G401.6 (cell line): ENCODE data around the gene FAM72B.
"Not testable (repeated sequence)": the region's sequence is repeated elsewhere in the genome, so short reads cannot be mapped to it uniquely, and the experiment has no call there.

Experiments used
- FAIRE-seq: peaks from 2 replicates; lab custom pipeline; 2012; peaks lifted over from hg19 to GRCh38; lab: Jason Lieb, UNC

The FAM72B gene

DNA sequence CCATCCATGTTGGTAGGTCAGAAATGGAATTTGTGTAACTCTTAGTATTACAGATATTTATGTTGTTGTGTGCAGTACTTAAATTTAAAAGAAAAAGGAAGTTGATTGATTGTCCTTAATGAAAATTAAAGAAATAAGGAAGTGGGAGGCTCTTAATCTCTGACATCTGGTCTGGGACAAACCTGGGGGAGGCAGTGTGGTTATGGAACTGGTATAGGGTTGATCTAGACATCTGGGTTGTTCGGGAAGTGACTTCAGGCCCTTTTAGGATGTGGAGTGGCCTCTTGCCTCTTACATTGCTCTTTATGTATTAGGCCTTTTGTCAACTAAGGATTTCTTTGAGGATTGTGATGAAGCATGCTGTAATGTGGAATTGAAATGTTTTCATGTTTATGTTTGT is 16.1 kb upstream of the FAM72B start:
- FAIRE-seq = not testable (repeated sequence)

DNA sequence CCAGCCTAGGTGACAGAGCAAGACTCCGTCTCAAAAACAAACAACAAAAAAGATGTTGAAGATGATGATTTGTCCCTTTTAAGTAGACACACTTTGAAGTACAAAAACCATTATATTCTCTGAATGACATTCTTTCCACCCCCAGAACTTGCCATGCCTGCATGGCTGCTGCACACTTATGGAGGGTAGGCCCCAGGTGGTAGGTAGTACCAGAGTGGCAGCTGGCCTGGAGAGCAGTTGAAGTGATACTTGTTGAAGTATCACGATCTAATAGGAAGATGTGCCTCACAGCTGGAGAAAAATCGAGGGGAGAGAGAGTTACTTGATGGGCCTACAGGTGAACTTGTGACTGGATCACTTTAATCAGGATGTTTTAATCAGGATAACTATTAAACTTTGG is 15.6 kb upstream of the FAM72B start:
- not testable (repeated sequence) for FAIRE-seq

DNA sequence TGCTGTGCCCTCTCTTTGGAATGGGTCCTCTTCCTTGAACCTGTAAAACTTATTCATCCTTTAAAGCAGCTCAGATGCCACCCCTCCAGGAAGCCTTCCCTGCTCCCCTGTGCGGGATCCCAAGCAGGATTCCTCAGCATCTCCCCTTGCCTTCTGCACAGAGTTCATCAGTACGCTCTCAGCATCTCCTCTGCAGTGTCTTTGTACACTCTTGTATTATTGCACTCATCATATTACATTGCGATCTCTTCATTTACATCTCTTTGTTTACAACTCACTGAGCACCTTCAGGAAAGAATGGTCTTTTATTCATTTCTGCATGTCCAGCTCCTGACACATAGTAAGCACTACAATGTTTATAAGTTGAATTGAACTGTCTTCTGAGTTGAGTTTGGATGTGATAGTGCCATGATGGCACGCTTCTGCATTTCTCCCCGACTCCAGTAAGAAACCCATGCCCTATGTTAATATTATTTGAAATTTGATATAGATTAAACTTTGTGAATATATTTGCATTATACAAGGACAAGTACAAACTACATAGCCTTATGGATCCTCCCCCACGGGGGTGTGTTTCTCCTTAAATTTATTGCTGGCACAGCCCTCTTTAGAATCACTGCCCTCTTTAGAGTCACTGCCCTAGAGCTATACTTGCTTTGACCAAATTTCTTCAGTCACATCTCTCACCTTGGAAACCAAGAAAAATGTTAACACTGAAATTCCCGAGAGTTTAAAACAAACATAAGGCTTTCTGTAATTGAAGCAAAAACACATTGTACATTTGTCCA is 13.1 kb upstream of the FAM72B start:
- FAIRE-seq = not testable (repeated sequence)

DNA sequence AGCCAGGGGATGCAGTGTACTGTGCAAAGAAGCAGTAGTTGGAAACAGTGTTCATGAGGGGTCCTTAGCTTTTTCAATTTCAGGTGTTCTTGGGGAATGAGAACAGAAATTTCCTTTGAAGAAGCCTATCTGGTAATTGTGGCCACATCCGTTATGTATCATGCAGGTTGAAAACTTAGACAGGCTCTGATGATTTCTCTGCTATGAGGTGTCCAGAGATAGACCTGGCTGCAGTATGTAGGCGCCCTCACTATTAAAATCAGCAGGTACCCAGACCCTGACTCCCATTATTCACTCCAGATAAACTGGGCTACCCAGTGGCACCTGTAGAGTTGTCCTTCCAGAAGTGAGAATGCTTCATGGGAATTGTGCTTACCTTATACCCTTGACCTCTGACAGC is 8.4 kb upstream of the FAM72B start:
- FAIRE-seq = not testable (repeated sequence)

DNA sequence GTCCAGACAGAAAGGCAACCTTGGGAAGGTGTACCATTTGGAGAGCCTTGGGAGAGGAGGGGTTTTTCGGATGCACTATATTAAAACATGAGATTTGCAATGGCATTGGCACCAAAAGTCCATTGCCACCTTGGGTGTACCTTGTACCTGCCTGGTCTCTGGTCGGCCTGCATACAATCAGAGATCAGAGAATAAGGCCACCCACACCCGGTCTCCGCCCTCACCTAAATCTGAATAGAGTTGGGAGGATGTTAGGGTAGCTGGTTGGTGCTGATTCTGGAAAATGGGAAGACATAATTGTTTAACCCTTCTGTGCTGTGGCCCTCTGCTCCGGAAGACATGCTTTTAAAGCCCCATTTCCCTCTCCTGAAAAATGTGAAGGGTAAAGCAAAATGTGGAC is 3.8 kb upstream of the FAM72B start:
- not testable (repeated sequence) for FAIRE-seq

DNA sequence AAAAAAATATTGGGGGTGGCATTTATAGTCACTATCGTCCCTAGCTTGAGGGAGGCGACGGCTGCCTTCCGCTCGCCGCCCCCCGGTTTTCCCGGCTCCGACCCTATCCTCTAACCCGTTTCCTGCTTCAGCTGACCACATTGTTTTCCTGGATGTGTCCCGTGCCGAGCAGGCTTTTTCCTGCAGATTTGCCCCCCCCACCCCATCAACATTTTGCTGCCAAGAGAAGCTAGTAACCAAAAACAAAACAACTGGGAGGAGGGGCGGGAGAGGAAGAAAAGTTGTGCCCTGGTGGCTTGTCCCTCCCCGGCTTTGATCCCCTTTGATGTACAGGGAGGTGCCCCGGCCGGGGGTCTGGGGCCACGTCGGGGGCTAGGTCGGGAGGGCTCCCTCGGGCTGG is 2.1 kb upstream of the FAM72B start:
- FAIRE-seq = not testable (repeated sequence)

DNA sequence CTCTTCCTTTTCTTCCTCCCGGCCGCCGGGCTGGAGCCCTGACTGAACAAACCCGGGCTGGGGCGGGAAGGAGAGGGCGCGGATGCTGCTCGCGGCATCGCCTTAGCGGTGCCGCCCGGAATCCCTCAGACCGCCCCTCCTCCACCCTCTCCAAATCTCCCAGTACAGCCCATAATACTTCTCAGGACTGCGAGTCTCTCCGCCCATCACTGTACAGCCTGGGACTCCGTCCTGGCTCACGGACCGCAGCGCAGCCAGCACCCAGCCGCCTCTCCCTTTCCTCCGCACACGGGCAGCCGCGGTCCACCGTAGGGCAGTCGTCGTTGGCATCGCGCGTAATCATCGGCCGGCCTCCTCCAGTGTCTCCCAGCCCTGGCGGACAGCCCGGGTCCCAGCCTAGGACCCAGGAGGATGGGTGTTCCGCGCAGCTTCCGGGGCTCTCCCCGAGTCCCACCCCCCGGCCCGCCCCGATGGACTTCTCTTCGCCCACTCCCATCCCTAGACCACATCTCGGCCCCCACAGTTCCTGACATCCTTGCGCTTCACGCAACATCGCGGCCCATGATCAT is 1.1 kb upstream of the FAM72B start:
- not testable (repeated sequence) for FAIRE-seq

DNA sequence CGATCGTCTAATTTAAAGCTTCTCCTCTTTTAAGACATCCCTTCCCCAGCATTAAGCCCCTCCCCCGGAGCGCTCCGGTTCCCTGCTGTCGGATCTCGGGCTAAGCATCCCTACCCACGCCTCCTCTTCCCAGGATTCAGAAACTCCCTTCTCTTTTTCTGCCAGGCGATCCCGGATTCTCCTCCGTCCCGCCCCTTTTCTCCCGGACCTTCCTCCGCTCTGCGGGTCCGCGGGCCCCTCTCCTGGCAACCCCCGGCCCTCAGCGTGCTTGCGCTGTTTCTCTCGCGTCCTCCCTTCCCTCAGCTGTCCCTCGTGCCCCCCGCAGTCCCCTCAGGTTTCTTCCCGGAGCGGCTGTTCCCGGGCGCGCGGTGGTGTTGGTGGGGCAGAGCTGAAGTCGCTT is 273 bp downstream of the FAM72B start:
- FAIRE-seq = not testable (repeated sequence)

DNA sequence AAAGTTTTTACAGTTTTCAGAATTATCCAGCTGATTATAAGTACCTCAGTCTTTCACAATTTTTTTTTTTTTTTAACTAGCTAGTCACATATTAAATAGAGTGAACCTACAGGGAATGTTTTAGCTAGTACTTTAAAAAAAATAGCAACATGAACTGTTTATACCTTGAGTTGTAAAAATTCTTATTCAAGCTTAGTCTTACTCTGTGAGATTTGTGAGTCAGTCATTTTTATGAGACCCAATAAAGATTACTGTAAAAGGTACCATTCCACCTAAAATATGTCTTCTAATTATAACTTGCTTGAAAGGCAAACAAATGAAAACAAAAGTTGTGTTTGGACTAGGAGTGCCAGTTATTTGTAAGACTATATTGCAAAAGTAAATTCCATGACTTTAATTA is 5.9 kb downstream of the FAM72B start:
- not testable (repeated sequence) for FAIRE-seq

DNA sequence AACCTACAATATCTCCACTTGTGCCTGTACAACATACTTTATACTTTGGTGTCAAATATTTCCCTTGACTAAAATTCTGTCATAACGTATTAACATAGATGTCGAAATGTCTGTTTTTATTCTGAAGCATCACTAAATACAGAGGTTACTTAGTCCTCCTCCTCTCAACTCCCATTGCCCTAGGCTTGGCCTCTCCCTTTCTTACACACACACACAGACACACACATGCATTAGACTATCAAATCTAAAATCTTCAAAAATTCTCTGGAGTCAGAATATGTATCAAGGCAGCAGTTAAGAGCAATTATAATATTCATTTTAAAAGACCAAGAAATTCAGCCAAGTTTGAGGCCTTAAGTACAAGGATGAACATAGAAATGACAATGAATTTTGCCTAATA is 7.5 kb downstream of the FAM72B start:
- FAIRE-seq = not testable (repeated sequence)

DNA sequence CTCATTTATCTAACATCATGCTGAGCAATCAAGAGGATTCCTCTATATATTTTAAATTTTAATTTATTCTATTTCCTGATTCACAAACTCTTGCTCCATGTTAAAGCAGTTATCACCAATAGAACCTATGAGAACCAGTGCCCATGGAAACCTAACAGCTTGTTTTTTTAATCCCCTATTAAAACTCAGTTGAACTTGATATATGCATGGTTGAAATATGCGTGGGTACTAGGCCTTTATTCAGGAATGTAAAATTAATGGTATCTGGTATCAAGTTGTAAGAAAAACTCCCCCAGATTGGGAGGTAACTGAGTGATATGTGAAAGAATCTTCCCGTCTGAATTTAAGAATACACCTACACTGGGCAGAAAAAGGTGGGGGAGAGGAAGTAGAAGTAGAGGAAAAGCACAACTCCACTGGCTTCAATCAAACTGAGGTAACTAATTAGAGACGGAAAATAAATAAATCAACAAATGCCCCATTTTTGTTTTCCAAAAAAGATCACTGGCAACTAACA is 15.9 kb downstream of the FAM72B start:
- FAIRE-seq = not testable (repeated sequence)

DNA sequence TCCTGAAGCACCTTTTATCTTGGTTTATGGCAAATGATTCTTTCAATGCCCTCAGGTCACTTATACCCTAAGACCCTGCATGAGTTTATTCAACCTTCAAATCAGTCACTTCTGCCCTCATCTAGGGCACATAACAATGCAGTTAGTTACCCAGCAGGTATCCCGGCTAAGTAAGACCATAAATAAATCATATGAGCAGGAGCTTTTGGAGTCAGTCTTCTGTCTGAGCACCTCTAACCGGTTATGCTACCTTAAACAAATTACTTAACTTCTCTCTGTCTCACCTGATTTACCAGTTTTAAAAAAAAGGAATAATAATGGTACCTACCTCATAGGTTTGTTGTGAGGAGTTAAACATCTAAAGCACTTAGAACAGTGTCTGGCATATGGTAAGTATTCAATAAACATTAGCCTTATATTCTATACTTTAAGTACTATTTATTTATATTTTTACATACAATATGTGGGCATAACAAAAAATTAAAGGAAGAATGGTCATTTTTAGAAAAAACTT is 16.9 kb downstream of the FAM72B start:
- FAIRE-seq = not testable (repeated sequence)

DNA sequence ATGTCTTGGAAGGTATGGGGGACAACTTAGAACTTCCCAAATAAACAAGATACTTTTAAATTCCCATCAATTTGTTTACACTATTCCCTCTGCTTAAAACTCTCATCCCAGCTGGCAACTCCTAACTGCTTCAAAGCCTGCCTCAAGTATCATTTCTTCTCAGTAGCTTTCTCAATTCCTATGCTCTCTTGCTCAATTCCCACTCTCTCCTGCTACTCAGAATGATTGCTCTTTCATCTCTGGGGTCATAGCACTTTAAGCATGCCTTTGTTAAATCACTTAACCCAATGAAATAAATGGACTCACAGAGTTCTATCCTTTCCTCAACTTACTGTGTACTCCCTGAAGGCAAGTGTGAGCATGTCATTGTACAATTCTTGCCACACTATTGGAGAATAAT is 18.8 kb downstream of the FAM72B start:
- FAIRE-seq = not testable (repeated sequence)

DNA sequence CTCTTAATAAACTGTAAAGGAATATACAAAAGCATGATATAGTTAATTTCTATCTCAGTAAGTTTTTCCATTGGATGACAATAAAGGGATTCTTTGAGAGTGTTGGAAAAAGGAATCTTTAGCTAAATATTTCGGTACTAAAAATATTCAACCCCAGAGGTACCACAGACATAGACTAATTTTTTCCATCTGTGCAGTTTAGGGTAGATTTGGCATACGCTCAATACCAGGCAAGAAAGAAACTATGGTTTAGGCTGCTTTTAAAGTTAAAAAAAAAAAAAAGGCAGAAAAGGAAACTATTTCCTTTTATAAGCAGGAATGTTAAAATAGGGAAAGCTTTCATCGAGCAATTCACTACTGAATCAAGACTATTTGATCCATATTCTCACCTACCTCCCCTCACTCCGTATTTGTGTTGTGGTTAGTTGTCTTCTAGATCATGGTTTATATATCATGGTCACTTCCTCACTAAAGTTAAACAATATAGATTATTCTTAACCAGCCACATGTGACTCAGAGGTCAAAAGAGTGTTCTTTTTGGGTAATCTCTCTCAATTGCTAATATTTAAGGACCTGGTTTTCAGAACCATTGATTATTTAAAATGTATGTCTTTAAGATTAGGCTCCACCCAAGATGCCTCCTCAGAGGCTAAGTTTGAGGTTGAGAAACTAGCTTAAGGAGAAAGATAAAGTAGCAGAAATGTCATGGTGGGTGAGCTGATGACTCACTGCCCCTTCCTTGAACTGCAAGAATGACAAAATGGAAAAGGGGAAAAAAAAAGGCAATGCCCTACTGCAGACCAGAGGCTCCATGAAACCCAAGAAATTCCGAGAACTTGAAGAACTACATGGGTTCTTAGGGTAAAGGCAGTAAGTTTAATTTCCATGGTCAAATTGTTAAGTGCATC is 20.0 kb downstream of the FAM72B start:
- FAIRE-seq = not testable (repeated sequence)

DNA sequence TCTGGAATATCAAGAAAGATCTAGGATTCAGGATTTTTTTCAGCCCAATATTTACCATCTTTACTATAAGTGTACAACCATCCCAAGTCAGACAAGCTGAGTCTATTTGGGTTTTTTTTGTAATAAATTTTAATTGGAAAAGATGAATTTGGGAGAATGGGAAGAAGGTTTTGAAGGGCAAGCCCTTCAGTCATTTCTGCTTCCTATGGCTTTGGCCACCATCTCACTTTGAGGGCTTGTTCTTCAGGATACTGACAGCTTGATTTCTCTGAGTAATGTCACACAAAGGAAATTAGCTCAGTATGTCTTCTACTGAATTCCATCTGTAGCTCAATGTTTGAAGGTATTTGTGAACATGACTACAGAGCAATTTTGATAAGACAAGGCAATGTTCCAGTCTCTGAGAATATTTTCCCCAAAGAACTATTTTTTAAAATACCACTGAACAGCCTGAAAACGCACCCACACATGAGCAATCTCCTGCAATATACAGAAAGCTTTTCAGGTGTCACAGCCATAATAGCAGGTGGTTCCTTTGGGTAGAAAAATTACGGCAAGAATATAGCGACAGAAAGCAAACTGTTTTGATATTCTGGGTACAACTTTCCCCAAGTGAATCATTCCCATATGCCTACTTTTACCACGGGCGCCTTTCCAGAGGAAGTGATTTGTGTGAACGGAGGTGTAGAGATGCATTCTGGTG is 22.8 kb downstream of the FAM72B start:
- FAIRE-seq = not testable (repeated sequence)

DNA sequence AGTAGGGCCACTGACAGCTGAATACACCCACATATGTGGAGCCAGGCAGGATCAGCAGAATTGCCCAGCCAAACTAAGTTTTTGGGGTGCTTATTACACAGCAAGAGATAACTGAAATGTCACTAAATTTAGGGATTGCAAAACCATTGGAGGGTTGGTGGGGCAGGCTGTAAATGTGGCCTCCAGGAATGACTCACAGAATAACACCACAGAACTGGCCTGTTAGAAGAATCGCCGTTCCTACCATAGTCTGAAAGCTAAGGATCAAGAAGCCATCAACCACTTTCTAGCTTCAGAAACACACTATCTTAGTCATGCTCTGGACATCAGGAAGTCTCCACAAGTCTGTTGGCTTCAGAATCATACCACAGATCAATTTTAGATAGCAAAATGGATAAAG is 24.0 kb downstream of the FAM72B start:
- FAIRE-seq = not testable (repeated sequence)

DNA sequence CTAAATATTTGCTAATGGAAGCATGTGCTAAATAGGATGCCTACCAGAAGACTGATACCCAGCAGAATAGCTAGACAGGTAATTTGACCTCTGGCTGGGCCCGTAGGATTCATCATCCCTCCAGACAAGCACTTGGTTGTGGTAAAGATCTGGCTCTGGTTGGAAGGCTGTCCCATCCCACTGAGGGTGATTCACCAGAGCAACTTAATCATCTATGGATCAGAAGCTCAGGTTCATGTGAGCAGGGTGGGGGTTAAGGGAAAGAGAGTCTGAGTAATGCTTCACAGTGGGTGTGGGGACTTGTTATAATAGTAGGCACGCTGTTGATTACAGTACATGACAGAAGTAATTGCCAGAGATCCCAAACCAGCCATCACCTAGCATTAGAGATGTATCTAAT is 26.5 kb downstream of the FAM72B start:
- not testable (repeated sequence) for FAIRE-seq

DNA sequence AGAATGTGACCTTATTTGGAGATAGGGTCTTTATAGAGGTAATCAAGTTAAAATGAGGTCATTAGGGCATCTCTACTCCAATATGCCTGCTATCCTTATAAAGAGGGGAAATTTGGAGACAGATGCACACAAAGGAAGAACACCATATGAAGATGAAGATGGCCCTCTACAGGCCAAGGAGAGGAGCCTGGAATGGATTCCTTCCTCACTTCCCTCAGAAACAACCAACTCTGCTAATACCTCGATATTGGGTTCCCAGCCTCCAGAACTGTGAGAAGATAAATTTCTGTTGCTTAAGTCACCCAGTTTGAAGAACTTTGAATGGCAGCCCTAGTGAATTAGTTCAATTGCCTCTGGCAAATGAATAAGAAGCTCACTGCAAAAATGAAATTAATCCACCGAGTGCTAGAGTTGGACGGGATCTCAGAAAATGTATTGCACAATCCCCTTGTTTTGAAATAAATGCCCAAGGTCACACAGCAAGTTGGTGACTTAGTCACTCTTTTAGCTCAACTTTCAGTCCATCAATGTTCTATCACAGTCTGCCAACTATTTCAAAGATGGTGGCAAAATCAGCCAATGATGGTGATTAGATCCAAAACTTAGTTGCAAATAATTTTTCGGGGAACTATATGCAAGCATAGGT is 27.1 kb downstream of the FAM72B start:
- not testable (repeated sequence) for FAIRE-seq

DNA sequence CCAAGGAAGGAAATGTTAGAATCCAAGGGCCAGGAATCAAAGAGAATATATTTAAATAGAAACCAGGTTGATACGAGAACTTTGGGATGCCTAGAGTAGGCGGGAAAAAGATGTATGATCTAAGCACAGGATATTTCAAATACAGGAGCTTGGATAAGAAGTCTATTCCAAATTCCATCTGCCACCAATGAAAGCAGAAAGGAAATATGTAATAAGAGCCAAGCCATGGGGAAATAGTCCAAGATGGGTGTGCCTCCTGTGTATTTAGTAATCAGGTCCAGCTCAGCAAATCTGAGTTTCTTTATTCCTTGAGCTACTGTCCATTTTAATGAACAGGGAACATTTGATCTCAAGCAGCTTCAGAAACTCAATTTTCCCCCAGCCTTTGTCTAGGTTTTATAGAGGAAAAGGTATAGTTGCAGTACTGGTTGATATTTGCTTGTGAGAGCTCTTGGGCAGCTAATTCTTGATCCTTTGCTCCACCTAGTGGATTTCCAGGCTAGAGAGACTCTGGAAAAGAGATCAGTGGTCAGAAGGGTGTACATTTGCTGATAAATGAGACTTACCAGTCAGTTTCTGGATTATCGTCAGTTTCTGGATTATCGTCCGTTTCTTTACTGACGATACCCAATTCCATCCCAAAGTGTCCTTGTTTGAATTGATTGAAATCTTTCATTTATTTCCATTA is 28.3 kb downstream of the FAM72B start:
- not testable (repeated sequence) for FAIRE-seq

DNA sequence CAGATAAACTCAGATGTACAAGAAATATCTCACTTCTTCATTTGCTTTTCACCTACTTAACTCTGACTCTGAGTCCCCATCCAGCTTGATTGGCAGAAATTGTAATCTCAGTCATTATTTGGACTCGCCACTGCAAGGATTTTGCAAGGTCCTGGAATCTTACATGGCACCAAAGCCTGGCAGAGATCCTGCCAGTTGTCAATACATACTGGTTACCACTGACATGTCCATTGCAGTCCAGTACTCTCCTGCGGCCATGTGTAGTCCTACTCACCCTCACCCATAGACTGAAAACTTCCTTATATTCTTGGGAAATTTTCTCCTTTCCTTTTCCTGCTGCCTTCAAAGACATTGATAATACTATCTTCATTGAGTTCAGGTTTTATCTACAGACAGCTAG is 29.3 kb downstream of the FAM72B start:
- FAIRE-seq = not testable (repeated sequence)

DNA sequence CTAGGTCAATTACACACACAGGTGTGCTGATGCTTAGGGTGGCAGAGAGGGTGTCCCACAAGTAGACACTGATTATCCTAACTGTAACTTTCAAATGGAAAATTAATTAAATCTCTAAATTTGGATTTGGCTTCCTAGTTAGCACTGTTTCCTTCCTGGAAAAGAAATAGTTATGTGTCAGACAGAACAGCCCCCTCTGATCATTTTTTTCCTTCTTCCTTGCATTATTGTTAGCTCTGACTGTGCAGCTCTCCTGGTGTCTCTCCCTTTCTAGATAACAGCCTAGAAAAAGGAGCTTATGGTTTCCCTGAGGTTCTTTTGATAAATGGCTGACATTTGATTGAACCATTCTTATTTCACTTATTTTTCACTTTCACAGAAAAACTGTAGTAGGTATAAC is 31.4 kb downstream of the FAM72B start:
- FAIRE-seq = not testable (repeated sequence)
